NCI-H345 treated with DMSO at 0.1 percent for 48 hours (cell line): ENCODE data around the gene PDK2.

Source experiments
- DNase-seq: peaks from one replicate; lab custom pipeline; 2025; ENCODE audit not compliant: unreplicated experiment; lab: John Stamatoyannopoulos, UW

Gene PDK2

GRCh38 chr17:50134206-50135110 is 39.3 kb downstream of the PDK2 start:
- no peak for DNase-seq

- no peak for DNase-seq
Measured at GRCh38 chr17:50135316-50136095, 40.4 kb downstream of the PDK2 start.

GRCh38 chr17:50136096-50136687 is 41.0 kb downstream of the PDK2 start:
- no peak for DNase-seq

GRCh38 chr17:50137042-50137441 is 41.9 kb downstream of the PDK2 start:
- DNase-seq = no peak

- DNase-seq = no peak
Measured at GRCh38 chr17:50139185-50139783, 44.1 kb downstream of the PDK2 start.

GRCh38 chr17:50139950-50140885 is 45.1 kb downstream of the PDK2 start:
- DNase-seq = peak; percentile 21

- DNase-seq = no peak
Measured at GRCh38 chr17:50141026-50141744, 46.0 kb downstream of the PDK2 start.

- DNase-seq = no peak
Measured at GRCh38 chr17:50141745-50142110, 46.6 kb downstream of the PDK2 start.

- no peak for DNase-seq
Measured at GRCh38 chr17:50143461-50144176, 48.5 kb downstream of the PDK2 start.

- DNase-seq = no peak
Measured at GRCh38 chr17:50144355-50144754, 49.2 kb downstream of the PDK2 start.

- no peak for DNase-seq
Measured at GRCh38 chr17:50144845-50145531, 49.8 kb downstream of the PDK2 start.

- DNase-seq = no peak
Measured at GRCh38 chr17:50145532-50146229, 50.5 kb downstream of the PDK2 start.

- DNase-seq = no peak
Measured at GRCh38 chr17:50146230-50146926, 51.2 kb downstream of the PDK2 start.

GRCh38 chr17:50146927-50147665 is 51.9 kb downstream of the PDK2 start:
- no peak for DNase-seq

GRCh38 chr17:50147841-50148225 is 52.7 kb downstream of the PDK2 start:
- DNase-seq = no peak

- no peak for DNase-seq
Measured at GRCh38 chr17:50148226-50149090, 53.3 kb downstream of the PDK2 start.
